Spinal cord (tissue), 10 donors: ENCODE results near the gene BNIPL. TPM values are rescaled to one million over a fixed set of nuclear protein-coding genes. Genes with fewer than 3 reads are reported as not detected.

ENCODE experiments used
- DNase-seq, 6 donors: peaks; one replicate each; pipeline versions ENCODE4 v3.0.0 to v3.0.0-alpha.2; 2013 to 2015; ENCODE audit warnings: low spot score in 6 of 6, low read depth in 4 of 6
- H3K27ac ChIP-seq: one replicate; pipeline ENCODE4 v1.5.1; 2013; ENCODE audit warnings: low read depth, low read length, control low read depth
- H3K27me3 ChIP-seq: one replicate; pipeline ENCODE4 v1.6.1; 2013; ENCODE audit warnings: low read length; ENCODE audit not compliant: control insufficient read depth, insufficient read depth
- H3K36me3 ChIP-seq: one replicate; pipeline ENCODE4 v1.6.1; 2013; ENCODE audit warnings: low read length; ENCODE audit not compliant: control insufficient read depth, insufficient read depth
- H3K4me1 ChIP-seq: one replicate; pipeline ENCODE4 v1.6.1; 2013; ENCODE audit warnings: low read length; ENCODE audit not compliant: control insufficient read depth, insufficient read depth
- H3K4me3 ChIP-seq: one replicate; pipeline ENCODE4 v1.5.1; 2013; ENCODE audit warnings: low read depth, low read length, control low read depth
- H3K9me3 ChIP-seq: one replicate; pipeline ENCODE4 v1.6.1; 2013; ENCODE audit warnings: low read length; ENCODE audit not compliant: control insufficient read depth, insufficient read depth
- WGBS: methylation state at CpG from one replicate; pipeline ENCODE4 v1.1.5; 2013; ENCODE audit warnings: missing lambda C conversion rate; ENCODE audit not compliant: insufficient coverage; 5-methylcytosine and 5-hydroxymethylcytosine counted together
- polyA plus RNA-seq, 2 donors: library from polyadenylated mRNA; unstranded; fragments of 120-200 nt; gene quantifications; one replicate each; pipeline ENCODE4 v1.2.1, GENCODE V29; 2013; ENCODE audit not compliant: insufficient read length in 2 of 2
- total RNA-seq, 2 donors: library from RNA; depleted of rRNA in 1 of 2; stranded (reverse); fragments of 120-200 nt in 1 of 2; fragments of >200 nt in 1 of 2; gene quantifications; one replicate each; pipeline versions ENCODE4 v1.2.3 to v1.2.4, GENCODE V29; 2013 to 2014
- donor health status: healthy.

BNIPL gene
- total and polyA plus RNA-seq, 4 donors: 0.20 to 0.93 (median 0.78) TPM

GRCh38 chr1:151008244-151009205, 27.9 kb upstream of the BNIPL start, which contains the start of gene PRUNE1:
Gene PRUNE1 (plus strand): TSS chr1:151008449. CDS start chr1:151008633, 184 bp downstream.
- Histone ChIP-seq H3K4me1 (peaks cover 59% of the 10 kb centered on the region), H3K9me3 (no peaks in the 10 kb centered on the region)

GRCh38 chr1:151009206-151009587, 27.2 kb upstream of the BNIPL start:
- WGBS: 18% methylated on average over 1 of the region's 3 CpGs
- Histone ChIP-seq H3K27ac (peak overlapping the region; percentile 97), H3K9me3 (no peaks in the 10 kb centered on the region), H3K36me3 (peaks cover 5% of the 10 kb centered on the region), H3K27me3 (no peaks in the 10 kb centered on the region), H3K4me1 (peaks cover 56% of the 10 kb centered on the region), H3K4me3 (peak overlapping the region; percentile 97)
- DNase-seq: no peak

More at GRCh38 chr1:151008244-151009205, 27.9 kb upstream of the BNIPL start, which contains the start of gene PRUNE1:
- under 1% methylated on average over 57 of the region's 69 CpGs for WGBS
- peak within 1 kb of the TSS; percentile 97 for H3K27ac ChIP-seq
- DNase-seq: peak; percentile 92 to 99 (median 94)
- peaks cover 5% of the 10 kb centered on the region for H3K36me3 ChIP-seq
- no peaks in the 10 kb centered on the region for H3K27me3 ChIP-seq
- peak within 1 kb of the TSS; percentile 97 for H3K4me3 ChIP-seq

- Histone ChIP-seq H3K27me3 (no peaks in the 10 kb centered on the region), H3K27ac (no peak overlapping the region), H3K9me3 (no peaks in the 10 kb centered on the region), H3K4me1 (peaks cover 52% of the 10 kb centered on the region), H3K4me3 (peak overlapping the region; percentile 97), H3K36me3 (peaks cover 5% of the 10 kb centered on the region)
- no peak for DNase-seq
- WGBS: 100% methylated on average over 1 of the region's 8 CpGs
Observed at GRCh38 chr1:151009674-151010345, 26.6 kb upstream of the BNIPL start.

GRCh38 chr1:151010346-151010726, 26.1 kb upstream of the BNIPL start:
- H3K4me1 ChIP-seq: peaks cover 47% of the 10 kb centered on the region
- H3K9me3 ChIP-seq: no peaks in the 10 kb centered on the region
- no peak for DNase-seq
- 100% methylated on average over 2 of the region's 3 CpGs for WGBS
- no peak overlapping the region for H3K27ac ChIP-seq
- H3K27me3 ChIP-seq: no peaks in the 10 kb centered on the region
- H3K4me3 ChIP-seq: no peak overlapping the region
- peaks cover 5% of the 10 kb centered on the region for H3K36me3 ChIP-seq

GRCh38 chr1:151011154-151011850, 25.1 kb upstream of the BNIPL start:
- Histone ChIP-seq H3K4me1 (peaks cover 44% of the 10 kb centered on the region), H3K27ac (no peak overlapping the region)
- no peak for DNase-seq

GRCh38 chr1:151012684-151013471, 23.5 kb upstream of the BNIPL start:
- Histone ChIP-seq H3K4me3 (no peak overlapping the region), H3K27me3 (no peaks in the 10 kb centered on the region), H3K27ac (peak overlapping the region; percentile 75), H3K9me3 (no peaks in the 10 kb centered on the region), H3K36me3 (peaks cover 7% of the 10 kb centered on the region), H3K4me1 (peaks cover 30% of the 10 kb centered on the region)
- DNase-seq: no peak
- 90% methylated on average over 12 of the region's 14 CpGs for WGBS

More at GRCh38 chr1:151011154-151011850, 25.1 kb upstream of the BNIPL start:
- H3K36me3 ChIP-seq: peaks cover 5% of the 10 kb centered on the region
- H3K27me3 ChIP-seq: no peaks in the 10 kb centered on the region
- no peak overlapping the region for H3K4me3 ChIP-seq
- no peaks in the 10 kb centered on the region for H3K9me3 ChIP-seq
- 72% methylated on average over 2 of the region's 4 CpGs for WGBS

GRCh38 chr1:151013518-151013917, 22.9 kb upstream of the BNIPL start:
- Histone ChIP-seq H3K27ac (peak overlapping the region; percentile 75), H3K27me3 (no peaks in the 10 kb centered on the region), H3K4me3 (no peak overlapping the region), H3K9me3 (no peaks in the 10 kb centered on the region), H3K36me3 (peaks cover 7% of the 10 kb centered on the region), H3K4me1 (peaks cover 28% of the 10 kb centered on the region)
- DNase-seq: peak in 2 of 6 donors; percentile 16 to 41
- WGBS: 47% methylated on average over 2 of the region's 2 CpGs

- Histone ChIP-seq H3K9me3 (no peaks in the 10 kb centered on the region), H3K27me3 (no peaks in the 10 kb centered on the region), H3K4me1 (no peaks in the 10 kb centered on the region), H3K4me3 (no peak overlapping the region), H3K36me3 (peaks cover 45% of the 10 kb centered on the region), H3K27ac (no peak overlapping the region)
- DNase-seq: peak in 2 of 6 donors; percentile 79 to 83
- 35% methylated on average over 4 of the region's 6 CpGs for WGBS
Observed at GRCh38 chr1:151024540-151025146, 11.7 kb upstream of the BNIPL start.
